Glutamatergic neuron (in vitro differentiated cells): Measurements from ENCODE around the gene NMRAL1. TPM values are rescaled to one million over a fixed set of nuclear protein-coding genes. Genes with fewer than 3 reads are reported as not detected.

Source experiments
- DNase-seq: peaks from one replicate; pipeline ENCODE4 v3.0.0; 2022
- H3K27ac Mint-ChIP-seq: one replicate; pipeline ENCODE4 v1.8.0; 2020; ENCODE audit warnings: mild to moderate bottlenecking, mixed read lengths, inconsistent platforms; ENCODE audit not compliant: unreplicated experiment
- H3K27me3 Mint-ChIP-seq: one replicate; pipeline ENCODE4 v1.8.0; 2020; ENCODE audit warnings: mild to moderate bottlenecking, moderate library complexity, mixed read lengths, inconsistent platforms; ENCODE audit not compliant: unreplicated experiment
- H3K36me3 Mint-ChIP-seq: one replicate; pipeline ENCODE4 v1.8.0; 2020; ENCODE audit warnings: mild to moderate bottlenecking, mixed read lengths, inconsistent platforms; ENCODE audit not compliant: unreplicated experiment
- H3K4me1 Mint-ChIP-seq: one replicate; pipeline ENCODE4 v1.8.0; 2020; ENCODE audit warnings: mild to moderate bottlenecking, low read depth, mixed read lengths, inconsistent platforms; ENCODE audit not compliant: unreplicated experiment
- H3K4me3 Mint-ChIP-seq: one replicate; pipeline ENCODE4 v1.8.0; 2020; ENCODE audit warnings: mild to moderate bottlenecking, mixed read lengths, inconsistent platforms; ENCODE audit not compliant: unreplicated experiment
- H3K9me3 Mint-ChIP-seq: one replicate; pipeline ENCODE4 v1.8.0; 2020; ENCODE audit warnings: mild to moderate bottlenecking, moderate library complexity, mixed read lengths, inconsistent platforms; ENCODE audit not compliant: unreplicated experiment
- total RNA-seq: library from RNA; stranded (reverse); fragmentation: NEBNext Ultra II Directional; extraction: Animal tissue kit (Norgen Biotek cat#: 25700); gene quantifications from one replicate; pipeline ENCODE4 v1.2.1, GENCODE V29; 2021; ENCODE audit not compliant: unreplicated experiment
- TF ChIP-seq, protein P1 (sequence below): fragments of 200-600 bp; sonication (generic); IDR thresholded peaks from one replicate; pipeline ENCODE4 v1.5.0; 2021; ENCODE audit not compliant: partially characterized antibody, unreplicated experiment

NMRAL1 gene
- total RNA-seq, 1 donor from 2014 or later, result 38.3 TPM

DNA sequence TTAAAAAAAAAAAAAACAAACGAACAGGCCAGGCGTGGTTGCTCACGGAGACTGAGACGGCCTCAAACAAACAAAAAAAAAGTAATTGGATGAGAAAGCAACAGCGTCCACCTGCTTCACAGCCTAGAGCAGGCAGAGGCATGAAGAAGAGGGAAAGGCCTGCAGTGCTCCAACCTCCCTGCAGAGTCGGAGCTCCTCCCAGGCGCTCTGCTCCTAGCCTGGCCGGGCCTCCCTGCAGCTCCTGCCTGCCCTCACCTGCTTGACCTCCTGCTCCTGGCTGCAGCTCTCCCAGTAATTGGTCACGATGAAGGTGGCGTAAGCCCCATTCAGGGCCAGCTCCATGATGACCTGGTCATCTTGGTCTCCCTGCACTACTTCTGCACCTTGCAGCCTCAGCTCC is 5.5 kb downstream of the NMRAL1 start:
- no peaks in the 10 kb centered on the region for H3K4me1 Mint-ChIP-seq

DNA sequence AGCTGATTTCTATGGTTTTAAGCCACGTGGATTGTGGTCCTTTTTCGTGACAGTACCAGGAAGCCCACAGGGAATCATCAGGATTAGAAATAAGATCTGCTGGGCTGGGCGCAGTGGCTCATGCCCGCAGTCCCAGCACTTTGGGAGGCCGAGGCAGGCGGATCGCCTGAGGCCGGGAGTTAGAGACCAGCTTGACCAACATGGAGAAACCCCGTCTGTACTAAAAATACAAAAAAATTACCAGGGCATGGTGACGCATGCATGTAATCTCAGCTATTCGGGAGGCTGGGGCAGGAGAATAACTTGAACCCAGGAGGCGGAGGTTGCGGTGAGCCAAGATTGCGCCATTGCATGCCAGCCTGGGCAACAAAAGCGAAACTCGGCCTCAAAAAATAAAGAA is 6.5 kb downstream of the NMRAL1 start:
- H3K36me3 Mint-ChIP-seq, result no peaks in the 10 kb centered on the region
- H3K4me3 Mint-ChIP-seq, result no peak overlapping the region

More for the DNA sequence above, 5.5 kb downstream of the NMRAL1 start:
- Mint-ChIP-seq H3K9me3 (peaks cover 3% of the 10 kb centered on the region), H3K27me3 (peaks cover 4% of the 10 kb centered on the region), H3K27ac (no peak overlapping the region), H3K36me3 (no peaks in the 10 kb centered on the region), H3K4me3 (no peak overlapping the region)
- TF ChIP-seq, protein P1, sequence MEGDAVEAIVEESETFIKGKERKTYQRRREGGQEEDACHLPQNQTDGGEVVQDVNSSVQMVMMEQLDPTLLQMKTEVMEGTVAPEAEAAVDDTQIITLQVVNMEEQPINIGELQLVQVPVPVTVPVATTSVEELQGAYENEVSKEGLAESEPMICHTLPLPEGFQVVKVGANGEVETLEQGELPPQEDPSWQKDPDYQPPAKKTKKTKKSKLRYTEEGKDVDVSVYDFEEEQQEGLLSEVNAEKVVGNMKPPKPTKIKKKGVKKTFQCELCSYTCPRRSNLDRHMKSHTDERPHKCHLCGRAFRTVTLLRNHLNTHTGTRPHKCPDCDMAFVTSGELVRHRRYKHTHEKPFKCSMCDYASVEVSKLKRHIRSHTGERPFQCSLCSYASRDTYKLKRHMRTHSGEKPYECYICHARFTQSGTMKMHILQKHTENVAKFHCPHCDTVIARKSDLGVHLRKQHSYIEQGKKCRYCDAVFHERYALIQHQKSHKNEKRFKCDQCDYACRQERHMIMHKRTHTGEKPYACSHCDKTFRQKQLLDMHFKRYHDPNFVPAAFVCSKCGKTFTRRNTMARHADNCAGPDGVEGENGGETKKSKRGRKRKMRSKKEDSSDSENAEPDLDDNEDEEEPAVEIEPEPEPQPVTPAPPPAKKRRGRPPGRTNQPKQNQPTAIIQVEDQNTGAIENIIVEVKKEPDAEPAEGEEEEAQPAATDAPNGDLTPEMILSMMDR, result no peak
- DNase-seq, result no peak

DNA sequence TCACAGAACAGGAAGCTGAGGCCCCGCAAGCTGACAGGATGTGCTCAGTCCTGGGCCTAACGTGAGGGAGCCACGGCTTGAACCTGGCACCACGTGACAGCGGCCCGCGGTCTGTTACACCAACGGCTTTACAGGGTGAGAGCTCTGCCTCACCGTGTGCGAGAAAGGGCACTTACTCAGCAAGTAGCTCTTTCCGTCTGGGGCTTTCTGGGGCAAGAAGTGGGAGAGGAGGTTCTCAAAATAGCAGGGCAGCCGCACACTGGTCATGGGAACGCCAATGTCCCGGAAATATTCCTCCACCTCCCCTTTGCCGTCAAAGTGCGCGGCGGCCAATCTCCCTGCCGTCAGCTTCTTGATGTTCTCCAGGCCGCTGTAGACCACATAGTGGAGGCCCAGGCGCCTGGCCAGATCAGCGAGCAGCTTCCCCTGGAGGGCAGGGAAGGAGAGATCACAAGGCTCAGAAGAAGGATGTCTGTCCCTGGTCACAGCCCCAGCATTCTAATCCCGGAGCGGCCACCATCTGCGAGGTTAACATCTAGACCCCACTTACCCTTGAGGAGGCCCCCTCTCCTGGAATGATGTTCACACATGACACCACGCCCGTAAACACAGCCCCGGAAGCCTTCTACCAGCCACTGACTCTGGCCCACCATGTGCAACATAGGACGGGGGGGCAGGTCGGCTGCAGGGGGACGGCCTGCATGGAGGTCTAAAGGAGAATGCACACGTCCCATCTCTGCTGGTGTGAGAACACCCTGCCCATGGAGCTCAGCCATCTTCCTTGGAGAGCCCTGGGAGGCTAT is 8.2 kb downstream of the NMRAL1 start:
- no peak for DNase-seq
- Mint-ChIP-seq H3K9me3 (peaks cover 6% of the 10 kb centered on the region), H3K4me1 (peaks cover under 1% of the 10 kb centered on the region), H3K27ac (no peak overlapping the region), H3K4me3 (no peak overlapping the region), H3K36me3 (no peaks in the 10 kb centered on the region), H3K27me3 (peaks cover 4% of the 10 kb centered on the region)
- TF ChIP-seq, protein P1, result no peak

More for the DNA sequence above, 6.5 kb downstream of the NMRAL1 start:
- no peaks in the 10 kb centered on the region for H3K4me1 Mint-ChIP-seq
- H3K9me3 Mint-ChIP-seq, result peaks cover 4% of the 10 kb centered on the region
- DNase-seq, result no peak
- no peak overlapping the region for H3K27ac Mint-ChIP-seq
- H3K27me3 Mint-ChIP-seq, result peaks cover 4% of the 10 kb centered on the region
- TF ChIP-seq, protein P1, result no peak

DNA sequence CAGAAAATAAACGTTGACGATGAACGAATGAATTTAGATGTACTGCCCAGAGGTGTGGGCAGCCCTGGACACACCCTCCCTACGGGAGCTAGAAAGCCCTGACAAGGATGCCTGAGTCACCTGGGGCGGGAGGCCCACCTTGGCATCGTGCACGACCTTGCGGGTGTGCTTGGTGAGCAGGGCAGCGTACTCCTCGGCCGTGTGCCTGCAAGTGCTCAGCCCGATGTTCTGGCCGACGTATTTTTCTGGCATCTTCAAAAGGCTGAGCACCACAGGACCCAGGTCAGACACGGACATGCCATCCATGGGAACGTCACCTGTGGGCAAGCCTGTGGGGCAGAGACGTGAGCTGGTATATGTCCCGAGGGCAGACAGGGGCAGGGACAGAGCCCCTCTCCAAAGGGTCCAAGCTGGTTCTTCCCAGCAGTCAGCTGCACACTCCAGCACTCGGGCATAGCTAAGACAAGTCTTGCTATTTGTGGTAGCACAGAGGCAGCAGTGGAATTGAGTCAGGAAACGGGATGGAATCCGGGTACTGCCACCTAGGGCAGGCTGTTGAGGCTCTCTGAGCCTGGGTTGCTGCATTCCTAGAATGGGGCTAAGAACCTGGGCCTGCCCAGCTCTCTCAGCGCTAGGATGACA is 10.8 kb downstream of the NMRAL1 start:
- no peak for DNase-seq
- Mint-ChIP-seq H3K4me1 (peaks cover 5% of the 10 kb centered on the region), H3K4me3 (no peak overlapping the region), H3K27me3 (peaks cover 2% of the 10 kb centered on the region), H3K9me3 (peaks cover 10% of the 10 kb centered on the region), H3K27ac (no peak overlapping the region), H3K36me3 (no peaks in the 10 kb centered on the region)
- TF ChIP-seq, protein P1, result no peak
